VCaP (cell line): ENCODE data around the gene ME2.

ENCODE experiments used
- H3K27ac ChIP-seq: fragments of 450-650 bp; 2 replicates; pipeline ENCODE4 v1.5.1; 2017
- TF ChIP-seq, protein P1 (sequence below): fragments of 450-650 bp; conservative IDR thresholded peaks from 2 replicates; pipeline ENCODE4 v1.5.1; 2017; ENCODE audit warnings: mild to moderate bottlenecking, moderate library complexity

ME2 gene

DNA sequence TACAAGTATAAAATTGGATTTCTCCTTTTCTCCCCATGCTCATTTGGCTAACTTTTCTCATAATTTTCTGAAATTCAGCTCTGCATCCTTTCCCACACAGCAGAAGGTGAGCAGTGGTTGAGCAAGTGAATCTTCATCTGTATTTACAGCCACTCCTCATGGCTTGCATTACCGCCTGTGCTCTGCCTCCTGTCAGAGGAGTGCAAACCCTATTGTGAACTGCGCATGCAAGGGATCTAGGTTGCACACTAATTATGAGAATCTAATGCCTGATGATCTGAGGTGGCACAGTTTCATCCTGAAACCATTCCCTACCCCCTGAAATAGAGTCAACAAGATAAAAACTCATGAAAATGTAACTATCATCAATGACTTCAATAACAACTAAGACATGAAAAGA is 20.0 kb downstream of the ME2 start:
- TF ChIP-seq, protein P1, sequence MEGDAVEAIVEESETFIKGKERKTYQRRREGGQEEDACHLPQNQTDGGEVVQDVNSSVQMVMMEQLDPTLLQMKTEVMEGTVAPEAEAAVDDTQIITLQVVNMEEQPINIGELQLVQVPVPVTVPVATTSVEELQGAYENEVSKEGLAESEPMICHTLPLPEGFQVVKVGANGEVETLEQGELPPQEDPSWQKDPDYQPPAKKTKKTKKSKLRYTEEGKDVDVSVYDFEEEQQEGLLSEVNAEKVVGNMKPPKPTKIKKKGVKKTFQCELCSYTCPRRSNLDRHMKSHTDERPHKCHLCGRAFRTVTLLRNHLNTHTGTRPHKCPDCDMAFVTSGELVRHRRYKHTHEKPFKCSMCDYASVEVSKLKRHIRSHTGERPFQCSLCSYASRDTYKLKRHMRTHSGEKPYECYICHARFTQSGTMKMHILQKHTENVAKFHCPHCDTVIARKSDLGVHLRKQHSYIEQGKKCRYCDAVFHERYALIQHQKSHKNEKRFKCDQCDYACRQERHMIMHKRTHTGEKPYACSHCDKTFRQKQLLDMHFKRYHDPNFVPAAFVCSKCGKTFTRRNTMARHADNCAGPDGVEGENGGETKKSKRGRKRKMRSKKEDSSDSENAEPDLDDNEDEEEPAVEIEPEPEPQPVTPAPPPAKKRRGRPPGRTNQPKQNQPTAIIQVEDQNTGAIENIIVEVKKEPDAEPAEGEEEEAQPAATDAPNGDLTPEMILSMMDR = no peak
- no peak overlapping the region for H3K27ac ChIP-seq

- H3K27ac ChIP-seq = peak overlapping the region; percentile 40; the same call in 1 of the 2 replicates
- TF ChIP-seq, protein P1 = no peak
These were observed 23.9 kb downstream of the ME2 start for GRCh38 chr18:50902797-50903196.

- TF ChIP-seq, protein P1 = no peak
- H3K27ac ChIP-seq = no peak overlapping the region
These were observed 27.9 kb downstream of the ME2 start for GRCh38 chr18:50906843-50907242.

GRCh38 chr18:50909261-50909660 is 30.3 kb downstream of the ME2 start:
- no peak overlapping the region for H3K27ac ChIP-seq
- TF ChIP-seq, protein P1 = no peak

DNA sequence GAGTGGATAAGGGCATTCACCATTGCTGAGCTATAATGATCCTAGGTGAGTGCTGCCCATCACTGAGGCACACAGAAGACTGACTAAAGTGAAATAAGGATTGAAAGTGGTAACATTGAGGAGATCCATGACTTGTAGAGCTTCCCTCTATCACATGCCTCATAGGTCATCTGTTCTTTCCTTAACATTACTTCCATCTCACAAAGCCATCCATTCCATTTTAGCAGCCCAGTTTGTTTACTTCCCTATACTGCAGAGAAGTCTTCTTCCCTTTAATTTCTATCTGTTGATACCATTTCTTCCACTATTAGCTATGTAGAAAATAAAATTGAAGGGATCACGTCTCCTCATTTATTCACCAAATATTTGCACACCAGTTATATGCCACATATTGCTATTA is 32.1 kb downstream of the ME2 start:
- TF ChIP-seq, protein P1 = no peak

DNA sequence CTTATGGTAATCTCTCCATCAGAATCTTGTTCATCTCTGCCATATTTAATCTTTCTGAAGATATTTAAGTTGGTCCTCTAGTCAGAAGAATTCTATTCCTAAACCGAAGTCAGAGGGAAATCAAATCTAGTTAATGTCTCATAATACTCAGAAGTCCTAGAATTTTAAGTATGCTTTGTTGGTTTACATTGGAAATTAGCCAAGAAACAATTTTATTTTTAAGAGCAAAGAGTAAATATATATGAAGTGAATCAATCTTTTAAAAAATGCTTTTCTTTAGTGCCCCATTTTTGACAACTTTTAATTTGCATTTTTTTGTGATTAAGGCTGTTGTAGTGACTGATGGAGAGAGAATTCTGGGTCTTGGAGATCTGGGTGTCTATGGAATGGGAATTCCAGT is 38.1 kb downstream of the ME2 start:
- peak overlapping the region; percentile 38 for H3K27ac ChIP-seq
- TF ChIP-seq, protein P1 = no peak

More for the DNA sequence above, 32.1 kb downstream of the ME2 start:
- no peak overlapping the region for H3K27ac ChIP-seq

GRCh38 chr18:50918153-50918552 is 39.2 kb downstream of the ME2 start:
- TF ChIP-seq, protein P1 = no peak
- peak overlapping the region; percentile 38; the same call in 1 of the 2 replicates for H3K27ac ChIP-seq
